SK-N-SH (cell line): ENCODE data around the gene GALNT12. TPM values are rescaled to one million over a fixed set of nuclear protein-coding genes. Genes with fewer than 3 reads are reported as not detected.

Experiments used
- CTCF ChIA-PET: fragments of 300-600, 350-600 bp; formaldehyde crosslinking; extraction: SDS; loops from one replicate; lab custom pipeline; 2021; lab: Yijun Ruan, JAX
- POLR2A ChIA-PET: fragments of 350-600 bp; sonication (Branson Sonifier 250); formaldehyde crosslinking; extraction: SDS; loops from one replicate; lab custom pipeline; 2020; ENCODE audit warnings: antibody characterized with exemption, inconsistent platforms; lab: Yijun Ruan, JAX
- DNase-seq: peaks from one replicate; pipeline ENCODE4 v3.0.0; 2012
- H2AFZ ChIP-seq: fragments of 200-600 bp; sonication (generic); 2 replicates; pipeline ENCODE4 v1.8.1; 2016; ENCODE audit warnings: antibody characterized with exemption, mild to moderate bottlenecking, low read depth
- H3F3A ChIP-seq: fragments of 200-600 bp; sonication (generic); replicated peaks from 2 replicates; pipeline ENCODE3; 2016; ENCODE audit warnings: antibody characterized with exemption, mild to moderate bottlenecking; ENCODE audit not compliant: insufficient read depth
- H3K27ac ChIP-seq, 2 experiments: fragments of 200-500 bp in 1 of 2; fragments of 200-600 bp in 1 of 2; sonication (Bioruptor generic) in 1 of 2; sonication (generic), shearing (Covaris generic) in 1 of 2; 2 replicates each; pipeline versions ENCODE4 v1.5.1 to v1.6.1; 2014 to 2016; ENCODE audit warnings: low read depth in 2 of 2, inconsistent platforms in 1 of 2, low read length in 1 of 2, mild to moderate bottlenecking in 1 of 2, mixed read lengths in 1 of 2
- H3K27me3 ChIP-seq: fragments of 200-600 bp; sonication (generic), shearing (Covaris generic); 2 replicates; pipeline ENCODE4 v1.6.1; 2016; ENCODE audit warnings: mixed run types; ENCODE audit not compliant: insufficient read depth
- H3K36me3 ChIP-seq, 2 experiments: fragments of 200-500 bp in 1 of 2; fragments of 200-600 bp in 1 of 2; sonication (Bioruptor generic) in 1 of 2; sonication (generic) in 1 of 2; replicated peaks in 1 of 2; 2 replicates each; pipeline versions ENCODE3 to v1.5.1; 2014 to 2016; ENCODE audit warnings: low read length in 1 of 2, mild to moderate bottlenecking in 1 of 2; ENCODE audit not compliant: insufficient read depth in 2 of 2, control insufficient read depth in 1 of 2
- H3K4me1 ChIP-seq, 2 experiments: fragments of 200-500 bp in 1 of 2; fragments of 200-600 bp in 1 of 2; sonication (Bioruptor generic) in 1 of 2; sonication (generic), shearing (Covaris generic) in 1 of 2; 2 replicates each; pipeline versions ENCODE4 v1.5.1 to v1.6.1; 2014 to 2016; ENCODE audit warnings: low read depth in 1 of 2, low read length in 1 of 2, mixed run types in 1 of 2; ENCODE audit not compliant: insufficient read depth in 2 of 2, control insufficient read depth in 1 of 2
- H3K4me2 ChIP-seq: fragments of 200-600 bp; sonication (generic), shearing (Covaris generic); 2 replicates; pipeline ENCODE4 v1.6.1; 2017; ENCODE audit warnings: mixed run types
- H3K4me3 ChIP-seq, 2 experiments: fragments of 200-500 bp in 1 of 2; fragments of 200-600 bp in 1 of 2; sonication (Bioruptor generic) in 1 of 2; sonication (generic), shearing (Covaris generic) in 1 of 2; 2 replicates each; pipeline versions ENCODE4 v1.5.1 to v1.8.1; 2014 to 2016; ENCODE audit warnings: low read depth in 2 of 2, inconsistent platforms in 1 of 2, low read length in 1 of 2, mild to moderate bottlenecking in 1 of 2, mixed read lengths in 1 of 2, moderate library complexity in 1 of 2
- H3K79me2 ChIP-seq: fragments of 200-600 bp; sonication (generic); 2 replicates; pipeline ENCODE4 v1.8.1; 2017; ENCODE audit warnings: mild to moderate bottlenecking; ENCODE audit not compliant: insufficient read depth
- H3K9ac ChIP-seq: fragments of 200-600 bp; sonication (generic); 2 replicates; pipeline ENCODE4 v1.6.1; 2017; ENCODE audit warnings: mixed run types
- H3K9me2 ChIP-seq: fragments of 200-600 bp; sonication (generic); 2 replicates; pipeline ENCODE4 v1.6.1; 2017; ENCODE audit warnings: mixed run types
- H3K9me3 ChIP-seq: fragments of 200-600 bp; sonication (generic); 2 replicates; pipeline ENCODE4 v1.6.1; 2017; ENCODE audit warnings: mixed run types, mild to moderate bottlenecking, moderate library complexity
- H4K20me1 ChIP-seq: fragments of 200-600 bp; sonication (generic); 2 replicates; pipeline ENCODE4 v1.6.1; 2017; ENCODE audit warnings: mild to moderate bottlenecking, mixed run types; ENCODE audit not compliant: insufficient read depth
- CHD2 ChIP-seq: fragments of 150-350 bp; IDR thresholded peaks from 2 replicates; pipeline ENCODE4 v1.6.1; 2018; ENCODE audit warnings: low read length; ENCODE audit not compliant: partially characterized antibody
- ELF1 ChIP-seq: IDR thresholded peaks from 2 replicates; pipeline ENCODE4 v1.4.0; 2012
- EP300 ChIP-seq, 2 experiments: IDR thresholded peaks; 2 replicates each; pipeline versions ENCODE4 v1.4.0 to v1.6.1; 2012; ENCODE audit warnings: borderline replicate concordance in 1 of 2, low read depth in 1 of 2, low read length in 1 of 2
- GABPA ChIP-seq: IDR thresholded peaks from 2 replicates; pipeline ENCODE4 v1.4.0; 2012; ENCODE audit warnings: low read depth, mild to moderate bottlenecking
- GATA2 ChIP-seq: sonication (generic); formaldehyde crosslinking; IDR thresholded peaks from 2 replicates; pipeline ENCODE4 v1.5.0; 2020; ENCODE audit warnings: mild to moderate bottlenecking, missing genetic modification reagents
- IRF3 ChIP-seq: fragments of 150-350 bp; IDR thresholded peaks from 2 replicates; pipeline ENCODE4 v1.6.1; 2016; ENCODE audit warnings: mild to moderate bottlenecking, low read depth, low read length
- NFIC ChIP-seq: IDR thresholded peaks from 2 replicates; pipeline ENCODE4 v1.4.0; 2012; ENCODE audit warnings: borderline replicate concordance
- PBX3 ChIP-seq: IDR thresholded peaks from 2 replicates; pipeline ENCODE4; 2012
- RCOR1 ChIP-seq: fragments of 150-350 bp; IDR thresholded peaks from 2 replicates; pipeline ENCODE4 v1.6.1; 2017; ENCODE audit warnings: antibody characterized with exemption, low read length
- REST ChIP-seq: IDR thresholded peaks from 2 replicates; pipeline ENCODE4 v1.6.1; 2012; ENCODE audit warnings: mild to moderate bottlenecking, low read depth, low read length, moderate library complexity
- RFX5 ChIP-seq: IDR thresholded peaks from 2 replicates; pipeline ENCODE4 v1.6.1; 2012; ENCODE audit warnings: mild to moderate bottlenecking, improper control_type of control experiment, low read length
- TCF12 ChIP-seq: IDR thresholded peaks from 2 replicates; pipeline ENCODE4 v1.4.0; 2012
- USF1 ChIP-seq: IDR thresholded peaks from 2 replicates; pipeline ENCODE4 v1.4.0; 2012; ENCODE audit warnings: low read depth, borderline replicate concordance
- USF2 ChIP-seq: fragments of 150-350 bp; IDR thresholded peaks from 2 replicates; pipeline ENCODE4 v1.6.1; 2017; ENCODE audit warnings: antibody characterized with exemption, low read length, low read depth, borderline replicate concordance
- ZBTB33 ChIP-seq: IDR thresholded peaks from 2 replicates; pipeline ENCODE4 v1.4.0; 2012; ENCODE audit warnings: low read depth, borderline replicate concordance
- WGBS: methylation state at CpG from one replicate; pipeline ENCODE4 v1.1.6; 2017; ENCODE audit warnings: low lambda C conversion rate; 5-methylcytosine and 5-hydroxymethylcytosine counted together
- polyA plus RNA-seq, 3 experiments: library from polyadenylated mRNA; depleted of rRNA; stranded (reverse); fragments of >200 nt; gene quantifications; 2 replicates each; pipeline ENCODE4 v1.2.3, GENCODE V29; 2012

Gene GALNT12
- polyA plus RNA-seq, 1 of the 3 experiments (the other 2 are of a cell fraction): 7.4 TPM

GRCh38 chr9:98873526-98873925, 66.1 kb downstream of the GALNT12 start (continued):
- no peak for TF ChIP-seq REST

GRCh38 chr9:98873951-98874371, 66.5 kb downstream of the GALNT12 start:
- TF ChIP-seq TCF12: peak; percentile 59
- TF ChIP-seq PBX3: 0 out of 2 replicates have a peak, but pooled peaks have one; percentile 25
- TF ChIP-seq RFX5: peak; percentile 55; the same call in 1 of the 2 replicates
- TF ChIP-seq NFIC: peak; percentile 91
- no peak for TF ChIP-seq GATA2
- TF ChIP-seq EP300 (IDR thresholded peaks at IDR 0.05; ENCODE audit: borderline replicate concordance in 1 of 2, low read depth in 1 of 2, low read length in 1 of 2): peak in 1 of 2 experiments; percentile 45; a peak in 1 of 4 replicates
- POLR2A ChIA-PET: no interaction called here
- Histone ChIP-seq H3K27me3 (no peaks in the 10 kb centered on the region), H3K9me3 (no peaks in the 10 kb centered on the region), H4K20me1 (no peaks in the 10 kb centered on the region), H3K4me2 (peak overlapping the region; percentile 14; the same call in 1 of the 2 replicates), H2AFZ (no peak overlapping the region), H3K36me3 (no peaks in the 10 kb centered on the region), H3K4me1 (no peaks in the 10 kb centered on the region), H3F3A (no peaks in the 10 kb centered on the region), H3K9me2 (no peaks in the 10 kb centered on the region), H3K79me2 (no peaks in the 10 kb centered on the region), H3K27ac (no peak overlapping the region), H3K9ac (no peak overlapping the region), H3K4me3 (no peak overlapping the region)
- WGBS: 13% methylated on average over 3 of the region's 3 CpGs
- DNase-seq: no peak
- CTCF ChIA-PET: interaction anchor here (1.2 to 2.3 kb wide), 3 partner anchors 25 to 267 kb away, joined by 3 to 5 read pairs (median 3); no protein-coding TSS in a partner anchor

- Histone ChIP-seq H3K27me3 (no peaks in the 10 kb centered on the region), H3F3A (no peaks in the 10 kb centered on the region), H3K4me2 (no peak overlapping the region), H3K9me3 (no peaks in the 10 kb centered on the region), H3K9me2 (no peaks in the 10 kb centered on the region), H4K20me1 (no peaks in the 10 kb centered on the region), H3K9ac (no peak overlapping the region), H2AFZ (no peak overlapping the region), H3K27ac (no peak overlapping the region), H3K4me1 (no peaks in the 10 kb centered on the region), H3K36me3 (no peaks in the 10 kb centered on the region), H3K79me2 (no peaks in the 10 kb centered on the region), H3K4me3 (no peak overlapping the region)
- DNase-seq: no peak
- POLR2A ChIA-PET: no interaction called here
- 75% methylated on average over 3 of the region's 5 CpGs for WGBS
- CTCF ChIA-PET: interaction anchor here (1.2 to 2.3 kb wide), 3 partner anchors 26 to 266 kb away, joined by 3 to 5 read pairs (median 3); no protein-coding TSS in a partner anchor
- TF ChIP-seq USF2 (no peak), ELF1 (no peak), CHD2 (no peak), NFIC (no peak), RCOR1 (no peak), USF1 (no peak), GABPA (no peak), RFX5 (no peak), ZBTB33 (no peak), IRF3 (no peak)
Measured at GRCh38 chr9:98874721-98875255, 67.3 kb downstream of the GALNT12 start.
